DND-41 (cell line): ENCODE results near the gene KLHL11.

ENCODE experiments used
- EZH2 ChIP-seq: IDR thresholded peaks from 3 replicates; pipeline ENCODE4 v1.6.1; 2012; ENCODE audit warnings: borderline replicate concordance, low read depth, mild to moderate bottlenecking, moderate library complexity, low read length, inconsistent platforms; ENCODE audit not compliant: severe bottlenecking
- TF ChIP-seq, protein P1 (sequence below): IDR thresholded peaks from 2 replicates; pipeline ENCODE4 v1.5.1; 2012; ENCODE audit warnings: borderline replicate concordance, low read length, moderate library complexity, mild to moderate bottlenecking; ENCODE audit not compliant: poor library complexity, severe bottlenecking; ENCODE audit errors: extremely low read depth

DNA sequence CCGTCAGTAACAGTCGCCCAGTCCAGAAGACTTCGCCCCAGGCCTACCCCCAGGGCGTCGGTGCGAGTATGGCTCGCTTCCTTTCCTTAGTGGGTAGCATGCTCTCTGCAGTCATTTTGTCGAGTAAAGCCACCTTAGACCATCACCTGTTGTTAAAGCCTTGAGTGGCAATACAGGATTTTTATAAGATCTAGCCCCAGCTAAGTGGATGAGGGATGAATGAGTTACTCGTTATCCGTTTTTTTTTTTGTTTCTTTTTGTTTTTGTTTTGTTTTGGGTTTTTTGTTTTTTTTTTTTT is 322 bp upstream of the KLHL11 start:
- TF ChIP-seq, protein P1, sequence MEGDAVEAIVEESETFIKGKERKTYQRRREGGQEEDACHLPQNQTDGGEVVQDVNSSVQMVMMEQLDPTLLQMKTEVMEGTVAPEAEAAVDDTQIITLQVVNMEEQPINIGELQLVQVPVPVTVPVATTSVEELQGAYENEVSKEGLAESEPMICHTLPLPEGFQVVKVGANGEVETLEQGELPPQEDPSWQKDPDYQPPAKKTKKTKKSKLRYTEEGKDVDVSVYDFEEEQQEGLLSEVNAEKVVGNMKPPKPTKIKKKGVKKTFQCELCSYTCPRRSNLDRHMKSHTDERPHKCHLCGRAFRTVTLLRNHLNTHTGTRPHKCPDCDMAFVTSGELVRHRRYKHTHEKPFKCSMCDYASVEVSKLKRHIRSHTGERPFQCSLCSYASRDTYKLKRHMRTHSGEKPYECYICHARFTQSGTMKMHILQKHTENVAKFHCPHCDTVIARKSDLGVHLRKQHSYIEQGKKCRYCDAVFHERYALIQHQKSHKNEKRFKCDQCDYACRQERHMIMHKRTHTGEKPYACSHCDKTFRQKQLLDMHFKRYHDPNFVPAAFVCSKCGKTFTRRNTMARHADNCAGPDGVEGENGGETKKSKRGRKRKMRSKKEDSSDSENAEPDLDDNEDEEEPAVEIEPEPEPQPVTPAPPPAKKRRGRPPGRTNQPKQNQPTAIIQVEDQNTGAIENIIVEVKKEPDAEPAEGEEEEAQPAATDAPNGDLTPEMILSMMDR, result no peak
- no peak for TF ChIP-seq EZH2
